Measurements from ENCODE around the gene FGFR2.

GRCh38 chr10:121461307-121461706 lies 136.9 kb downstream of the FGFR2 start:
- TF ChIP-seq POLR2AphosphoS5 (IDR thresholded peaks at IDR 0.05; ENCODE audit: low read depth, low read length) (no peak), CTCF (IDR thresholded peaks at IDR 0.05) (no peak), REST (IDR thresholded peaks at IDR 0.05; ENCODE audit: insufficient read depth in 1 of 2, low read depth in 2 of 2, low read length in 1 of 2) (no peak), SIN3A (IDR thresholded peaks at IDR 0.05; ENCODE audit: borderline replicate concordance, insufficient read depth, low read depth, low read length) (no peak)

Data from Panc1 (cell line).